Peyer's patch (tissue), 4 donors: ENCODE data around the gene HYAL1.

ENCODE experiments used
- POLR2A ChIP-seq, 2 donors: fragments of 450-650 bp; IDR thresholded peaks; one replicate each; pipeline ENCODE4 v1.5.1; 2017; ENCODE audit warnings: antibody characterized with exemption in 2 of 2, mild to moderate bottlenecking in 2 of 2, moderate library complexity in 2 of 2
- TF ChIP-seq, protein P1 (sequence below), 6 experiments: fragments of 450-650 bp in 4 of 6; fragments of 200-600 bp in 2 of 6; sonication (generic) in 1 of 6; IDR thresholded peaks; one replicate each; pipeline ENCODE4 v1.5.1; 2017 to 2019; ENCODE audit warnings: antibody characterized with exemption in 6 of 6, mild to moderate bottlenecking in 3 of 6, moderate library complexity in 1 of 6

DNA sequence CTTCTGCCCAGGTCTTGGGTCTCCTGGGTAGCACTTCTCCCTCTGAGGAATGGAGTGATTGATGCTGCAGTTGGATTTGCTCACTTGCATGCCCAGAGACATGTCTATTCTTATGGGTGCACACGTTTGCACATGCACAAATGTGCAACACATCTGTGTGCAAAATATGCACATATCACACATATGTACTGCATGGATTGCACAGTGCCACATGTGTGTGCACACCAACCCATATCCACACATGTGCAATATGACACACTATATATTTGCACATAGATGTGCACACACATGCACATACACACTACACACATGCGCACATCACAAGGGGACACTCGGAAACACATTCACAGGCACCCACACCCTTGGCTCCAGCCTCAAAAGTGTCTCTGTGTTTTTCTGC lies 35.1 kb downstream of the HYAL1 start:
- TF ChIP-seq, protein P1, sequence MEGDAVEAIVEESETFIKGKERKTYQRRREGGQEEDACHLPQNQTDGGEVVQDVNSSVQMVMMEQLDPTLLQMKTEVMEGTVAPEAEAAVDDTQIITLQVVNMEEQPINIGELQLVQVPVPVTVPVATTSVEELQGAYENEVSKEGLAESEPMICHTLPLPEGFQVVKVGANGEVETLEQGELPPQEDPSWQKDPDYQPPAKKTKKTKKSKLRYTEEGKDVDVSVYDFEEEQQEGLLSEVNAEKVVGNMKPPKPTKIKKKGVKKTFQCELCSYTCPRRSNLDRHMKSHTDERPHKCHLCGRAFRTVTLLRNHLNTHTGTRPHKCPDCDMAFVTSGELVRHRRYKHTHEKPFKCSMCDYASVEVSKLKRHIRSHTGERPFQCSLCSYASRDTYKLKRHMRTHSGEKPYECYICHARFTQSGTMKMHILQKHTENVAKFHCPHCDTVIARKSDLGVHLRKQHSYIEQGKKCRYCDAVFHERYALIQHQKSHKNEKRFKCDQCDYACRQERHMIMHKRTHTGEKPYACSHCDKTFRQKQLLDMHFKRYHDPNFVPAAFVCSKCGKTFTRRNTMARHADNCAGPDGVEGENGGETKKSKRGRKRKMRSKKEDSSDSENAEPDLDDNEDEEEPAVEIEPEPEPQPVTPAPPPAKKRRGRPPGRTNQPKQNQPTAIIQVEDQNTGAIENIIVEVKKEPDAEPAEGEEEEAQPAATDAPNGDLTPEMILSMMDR (IDR thresholded peaks at IDR 0.05): no peak
- no peak for TF ChIP-seq POLR2A (IDR thresholded peaks at IDR 0.05)
